GM12878 (cell line): ENCODE data around the gene EPHA4.

Source experiments
- CBX5 ChIP-seq: sonication (generic); IDR thresholded peaks from 2 replicates; pipeline ENCODE4 v1.6.1; 2016; ENCODE audit warnings: low read depth, moderate library complexity, mild to moderate bottlenecking, inconsistent platforms
- TF ChIP-seq, protein P1 (sequence below), 3 experiments: IDR thresholded peaks in 2 of 3; conservative IDR thresholded peaks in 1 of 3; 2 replicates each; pipeline ENCODE4 v1.5.1; 2011; ENCODE audit warnings: low read depth in 3 of 3, low read length in 3 of 3, mild to moderate bottlenecking in 3 of 3, control low read depth in 2 of 3, moderate library complexity in 2 of 3, inconsistent platforms in 1 of 3, mixed read lengths in 1 of 3; ENCODE audit not compliant: control insufficient read depth in 2 of 3, insufficient read depth in 1 of 3; ENCODE audit errors: extremely low read depth in 1 of 3

DNA sequence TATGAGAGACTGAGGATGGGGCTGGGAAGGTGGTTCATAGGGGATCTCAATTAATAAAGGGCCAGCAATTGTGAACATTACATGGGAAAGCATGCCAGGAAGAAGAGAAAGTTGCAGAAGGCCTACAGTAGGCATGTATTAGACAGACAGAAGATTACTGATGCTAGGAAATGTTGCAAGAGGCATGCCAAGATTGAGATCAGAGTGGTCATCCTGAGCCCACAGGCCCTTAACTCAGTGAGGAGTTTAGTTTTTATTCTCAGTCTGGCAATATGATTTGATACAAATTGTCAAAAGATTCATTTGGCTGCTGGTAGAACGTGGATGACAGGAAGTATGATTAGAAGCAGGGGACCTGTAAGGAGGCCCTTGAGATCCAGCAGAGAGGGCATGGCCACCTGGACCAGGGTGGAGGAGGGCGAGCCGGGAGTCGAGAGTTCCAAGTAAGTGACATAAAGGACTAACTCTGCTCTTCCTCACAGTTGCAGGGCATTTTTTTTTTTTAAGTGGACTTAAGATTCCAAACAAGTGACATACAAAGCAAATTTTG lies 54.9 kb downstream of the EPHA4 start:
- TF ChIP-seq CBX5 = no peak
- TF ChIP-seq, protein P1, sequence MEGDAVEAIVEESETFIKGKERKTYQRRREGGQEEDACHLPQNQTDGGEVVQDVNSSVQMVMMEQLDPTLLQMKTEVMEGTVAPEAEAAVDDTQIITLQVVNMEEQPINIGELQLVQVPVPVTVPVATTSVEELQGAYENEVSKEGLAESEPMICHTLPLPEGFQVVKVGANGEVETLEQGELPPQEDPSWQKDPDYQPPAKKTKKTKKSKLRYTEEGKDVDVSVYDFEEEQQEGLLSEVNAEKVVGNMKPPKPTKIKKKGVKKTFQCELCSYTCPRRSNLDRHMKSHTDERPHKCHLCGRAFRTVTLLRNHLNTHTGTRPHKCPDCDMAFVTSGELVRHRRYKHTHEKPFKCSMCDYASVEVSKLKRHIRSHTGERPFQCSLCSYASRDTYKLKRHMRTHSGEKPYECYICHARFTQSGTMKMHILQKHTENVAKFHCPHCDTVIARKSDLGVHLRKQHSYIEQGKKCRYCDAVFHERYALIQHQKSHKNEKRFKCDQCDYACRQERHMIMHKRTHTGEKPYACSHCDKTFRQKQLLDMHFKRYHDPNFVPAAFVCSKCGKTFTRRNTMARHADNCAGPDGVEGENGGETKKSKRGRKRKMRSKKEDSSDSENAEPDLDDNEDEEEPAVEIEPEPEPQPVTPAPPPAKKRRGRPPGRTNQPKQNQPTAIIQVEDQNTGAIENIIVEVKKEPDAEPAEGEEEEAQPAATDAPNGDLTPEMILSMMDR (IDR thresholded peaks at IDR 0.05 in 2 of 3, conservative IDR thresholded peaks at IDR 0.05 in 1 of 3; ENCODE audit: control insufficient read depth in 2 of 3, extremely low read depth in 1 of 3, insufficient read depth in 1 of 3, low read depth in 3 of 3, low read length in 3 of 3) = no peak
